Stimulated activated CD8-positive, alpha-beta memory T cell treated with anti-CD3 and anti-CD28 coated beads, Interleukin-7, amount 100 ng/mL, for 48 hours (primary cell): ENCODE data around the gene CLEC4D.
"Not testable (repeated sequence)": the region's sequence is repeated elsewhere in the genome, so short reads cannot be mapped to it uniquely, and the experiment has no call there.

Experiments used
- DNase-seq, 2 donors: peaks; one replicate each; pipeline ENCODE4 v3.0.0-alpha.2; 2020; ENCODE audit warnings: low read depth in 1 of 2; ENCODE audit errors: extremely low read depth in 1 of 2

The CLEC4D gene

GRCh38 chr12:8527250-8528130, 14.2 kb downstream of the CLEC4D start:
- DNase-seq: no peak

- DNase-seq: no peak
Measured at GRCh38 chr12:8532045-8532444, 18.7 kb downstream of the CLEC4D start.

DNA sequence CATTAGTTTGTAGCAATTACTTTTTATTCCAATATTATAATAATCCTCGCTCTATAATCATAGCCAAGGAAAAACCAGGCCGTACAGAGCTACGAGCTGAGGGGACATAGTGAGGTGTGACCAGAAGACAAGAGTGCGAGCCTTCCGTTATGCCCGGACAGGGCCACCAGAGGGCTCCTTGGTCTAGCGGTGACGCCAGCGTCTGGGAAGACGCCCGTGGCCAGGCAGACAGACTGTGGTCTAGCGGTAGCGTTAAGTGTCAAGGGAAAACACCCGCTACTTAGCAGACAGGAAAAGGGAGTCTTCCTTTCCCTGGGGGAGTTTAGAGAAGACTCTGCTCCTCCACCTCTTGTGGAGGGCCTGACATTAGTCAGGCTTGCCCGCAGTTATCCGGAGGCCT, 24.5 kb downstream of the CLEC4D start:
- not testable (repeated sequence) for DNase-seq

- not testable (repeated sequence) for DNase-seq
Measured at GRCh38 chr12:8540831-8541230, 27.5 kb downstream of the CLEC4D start, which contains the start of gene CLEC4E. Gene CLEC4E, minus strand, starts transcription at chr12:8540905. Its CDS starts 108 bp downstream, at chr12:8540797.

- no peak for DNase-seq
Measured at GRCh38 chr12:8541562-8541961, 28.3 kb downstream of the CLEC4D start.

GRCh38 chr12:8544295-8544694, 31.0 kb downstream of the CLEC4D start:
- DNase-seq: peak in 1 of 2 donors; percentile 40

DNA sequence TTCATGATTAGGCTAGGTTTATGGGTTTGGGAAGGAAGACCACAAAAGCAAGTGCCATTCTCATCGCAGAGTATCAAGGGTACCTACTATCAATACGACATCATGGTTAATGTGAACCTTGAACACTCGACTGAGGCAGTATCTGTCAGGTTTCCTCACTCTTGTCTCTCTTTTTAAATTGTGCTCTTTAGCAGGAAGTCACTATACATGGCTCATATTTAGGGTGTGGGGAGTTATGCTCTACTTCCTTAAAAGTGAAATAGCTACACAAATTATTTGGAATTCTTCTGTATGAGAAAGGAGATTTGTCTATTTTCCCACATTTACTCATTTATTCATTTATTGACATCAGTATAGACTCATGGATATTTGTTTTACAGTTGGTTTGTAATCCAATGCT, 33.3 kb downstream of the CLEC4D start:
- no peak for DNase-seq

DNA sequence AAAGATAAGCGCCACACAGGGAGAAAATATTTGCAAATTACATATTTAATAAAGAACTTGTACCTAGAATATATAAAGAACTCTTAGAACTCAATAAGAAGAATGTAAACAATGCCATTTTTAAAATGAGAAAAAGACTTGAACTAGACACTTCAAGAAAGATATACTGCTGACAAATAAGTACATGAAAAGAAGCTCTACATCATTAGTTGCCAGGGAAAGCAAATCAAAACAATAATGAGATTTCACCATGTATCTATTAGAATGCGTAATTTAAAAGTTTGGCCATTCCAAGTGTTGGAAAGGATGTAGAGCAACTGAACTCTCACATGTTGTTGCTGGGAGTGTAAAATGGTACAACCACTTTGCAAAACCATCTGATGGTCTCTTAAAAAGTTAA, 34.3 kb downstream of the CLEC4D start:
- DNase-seq: no peak

DNA sequence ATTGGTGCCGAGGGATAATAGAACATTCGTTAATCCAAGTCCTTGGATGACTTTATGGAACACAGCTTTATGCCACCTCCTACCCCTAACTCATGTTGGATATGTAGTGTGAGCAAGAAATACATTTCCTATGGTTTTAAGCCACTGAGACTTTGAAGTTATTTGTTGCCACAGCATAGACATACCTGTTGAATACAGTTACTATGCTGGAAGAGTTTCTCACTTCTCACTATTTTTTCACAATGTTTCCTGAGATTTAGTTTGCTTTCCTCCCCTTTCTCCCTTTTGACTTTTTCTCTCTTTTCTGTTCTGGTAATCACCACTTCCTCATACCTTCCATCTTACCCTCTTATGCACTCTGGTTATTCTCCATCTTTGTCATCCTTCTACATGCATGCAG, 34.9 kb downstream of the CLEC4D start:
- no peak for DNase-seq

- DNase-seq: no peak
Measured at GRCh38 chr12:8549381-8549780, 36.1 kb downstream of the CLEC4D start.

GRCh38 chr12:8553088-8553627, 39.9 kb downstream of the CLEC4D start:
- no peak for DNase-seq

- DNase-seq: no peak
Measured at GRCh38 chr12:8554451-8555195, 41.3 kb downstream of the CLEC4D start.

- no peak for DNase-seq
Measured at GRCh38 chr12:8556531-8557097, 43.3 kb downstream of the CLEC4D start.

- DNase-seq: no peak
Measured at GRCh38 chr12:8559676-8560075, 46.4 kb downstream of the CLEC4D start.

DNA sequence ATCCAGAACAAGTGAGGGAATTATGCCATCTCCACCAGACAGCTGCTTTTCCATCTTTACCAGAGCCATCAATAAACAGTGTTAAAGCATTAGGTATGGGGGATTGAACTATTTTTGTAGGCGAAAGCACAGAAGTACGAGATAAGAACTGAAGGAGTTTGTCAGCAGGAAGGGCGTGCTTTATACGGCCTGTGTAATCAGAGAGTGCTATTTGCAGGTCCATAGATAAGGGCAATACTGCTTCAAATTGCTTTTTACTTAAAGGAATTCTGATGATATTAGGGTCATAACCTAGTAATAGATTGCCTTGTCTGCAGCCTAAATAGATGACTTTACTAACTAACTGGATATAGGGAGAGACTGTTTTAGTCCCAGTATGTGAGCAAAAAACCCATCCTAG, 47.7 kb downstream of the CLEC4D start:
- DNase-seq: no peak

GRCh38 chr12:8562310-8562709, 49.0 kb downstream of the CLEC4D start:
- no peak for DNase-seq

GRCh38 chr12:8563356-8563755, 50.1 kb downstream of the CLEC4D start:
- no peak for DNase-seq

- no peak for DNase-seq
Measured at GRCh38 chr12:8564656-8565055, 51.4 kb downstream of the CLEC4D start.

- not testable (repeated sequence) for DNase-seq
Measured at GRCh38 chr12:8566052-8566451, 52.7 kb downstream of the CLEC4D start.

DNA sequence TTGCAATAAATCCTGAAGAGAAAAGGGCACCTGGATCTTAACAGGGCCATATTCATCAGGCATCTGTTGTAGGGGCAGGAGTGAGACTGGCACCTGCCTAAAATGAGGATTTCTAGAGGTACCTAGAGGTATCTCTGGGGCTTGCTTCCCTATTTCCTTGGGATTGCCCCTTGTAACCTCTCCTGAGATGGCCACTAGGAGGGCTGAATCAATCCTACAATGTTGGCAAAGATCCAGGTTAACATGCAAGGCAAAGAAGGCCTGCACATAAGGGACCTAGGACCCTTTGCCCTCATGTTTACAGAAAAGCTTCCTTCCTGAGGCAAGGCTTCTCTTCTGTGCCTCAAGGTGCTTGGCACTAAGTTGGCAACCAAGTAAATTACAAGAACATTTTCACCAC, 53.2 kb downstream of the CLEC4D start:
- DNase-seq: no peak
